ENCODE data around the gene RBM18. TPM values are rescaled to one million over a fixed set of nuclear protein-coding genes. Genes with fewer than 3 reads are reported as not detected.

Gene RBM18
- total RNA-seq, 1 experiment from 2014 or later = 32.5 TPM

DNA sequence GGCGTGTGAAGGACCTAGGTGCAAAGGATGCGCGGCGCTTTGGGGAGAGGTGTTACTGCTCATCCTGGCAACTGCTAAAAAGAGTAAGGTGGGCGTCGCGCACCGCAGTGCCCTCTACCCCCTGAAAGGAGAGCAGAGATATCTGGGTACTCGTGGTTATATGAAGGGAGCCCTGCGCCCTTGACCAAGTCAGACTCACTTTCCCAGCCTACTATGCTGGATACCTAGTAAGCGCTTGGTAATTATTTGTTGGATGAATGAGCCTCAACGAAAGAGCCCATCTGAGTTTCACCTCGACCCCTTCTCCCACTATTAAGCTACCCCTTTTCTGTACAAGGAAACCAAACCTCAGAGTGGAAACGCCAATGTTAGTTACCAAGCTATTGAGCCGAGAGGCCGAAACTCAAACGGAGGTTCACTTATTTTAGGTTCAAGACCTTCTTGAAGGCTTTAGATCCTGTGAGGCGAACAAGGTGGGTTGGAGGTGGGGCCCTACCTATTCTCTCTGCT lies 43.9 kb downstream of the RBM18 start:
- no peaks in the 10 kb centered on the region for H3K36me3 ChIP-seq (ENCODE audit: control insufficient read depth in 1 of 2, insufficient read depth in 2 of 2, low read length in 2 of 2)
- H3K4me1 ChIP-seq (ENCODE audit: control insufficient read depth in 1 of 2, insufficient read depth in 2 of 2, low read length in 2 of 2) = peaks cover 0 to 7% of the 10 kb centered on the region in 2 experiments; a peak in 1 of 4 replicates
- H3K79me2 ChIP-seq (ENCODE audit: insufficient read depth, low read length) = no peaks in the 10 kb centered on the region
- intact Hi-C loops (cut with micrococcal nuclease) = no loop called here
- BruUV-seq (replicated peaks) = no TSS peak
- RAD21 ChIA-PET (ENCODE audit: low non-redundant PET in 1 of 2, low total read pairs in 2 of 2, uncharacterized antibody in 2 of 2, unreplicated experiment in 2 of 2) = no interaction called here
- no peak overlapping the region for H3K27ac ChIP-seq (ENCODE audit: low read depth, low read length)
- no peaks in the 10 kb centered on the region for H3K9me2 ChIP-seq (ENCODE audit: insufficient read depth)
- no peak overlapping the region for H2AFZ ChIP-seq (ENCODE audit: low read depth, low read length, poor library complexity, severe bottlenecking)
- no peak overlapping the region for H3K4me2 ChIP-seq (ENCODE audit: low read length)
- POLR2A ChIA-PET = no interaction called here
- no peaks in the 10 kb centered on the region for H3K9me3 ChIP-seq (ENCODE audit: control insufficient read depth in 1 of 2, insufficient read depth in 1 of 2, low read depth in 1 of 2, low read length in 2 of 2)
- H4K20me1 ChIP-seq (ENCODE audit: insufficient read depth) = no peaks in the 10 kb centered on the region
- ATAC-seq (no peak), DNase-seq (ENCODE audit: low read depth, low spot score) (no peak)
- CTCF ChIA-PET = no interaction called here
- H3K9ac ChIP-seq (ENCODE audit: low read length) = no peak overlapping the region
- H3K4me3 ChIP-seq (replicated peaks in 1 of 2; ENCODE audit: low read depth in 1 of 2, low read length in 2 of 2) = no peak overlapping the region
- TF ChIP-seq POLR2AphosphoS5 (IDR thresholded peaks at IDR 0.05; ENCODE audit: low read depth, low read length) = no peak
- no peak for TF ChIP-seq ZNF274 (IDR thresholded peaks at IDR 0.05; ENCODE audit: low read depth, low read length)
- TF ChIP-seq JUND (IDR thresholded peaks at IDR 0.05) = no peak
- TF ChIP-seq SP1 (IDR thresholded peaks at IDR 0.05; ENCODE audit: low read depth) = no peak
- TF ChIP-seq REST (IDR thresholded peaks at IDR 0.05; ENCODE audit: low read depth) = no peak
- H3K27me3 ChIP-seq (ENCODE audit: insufficient read depth, low read length) = no peaks in the 10 kb centered on the region

Data from HCT116 (cell line).